Skeletal muscle cell (primary cell): ENCODE results near the gene PIGZ.
"Not testable (repeated sequence)": the region's sequence is repeated elsewhere in the genome, so short reads cannot be mapped to it uniquely, and the experiment has no call there.

Experiments used
- DNase-seq: peaks from one replicate; pipeline ENCODE4 v3.0.0-alpha.2; 2010; ENCODE audit warnings: low read depth
- H3K4me3 ChIP-seq: 2 replicates; pipeline ENCODE4 v1.5.1; 2011; ENCODE audit warnings: low read depth, mild to moderate bottlenecking, control low read depth, low read length, moderate library complexity

The PIGZ gene

DNA sequence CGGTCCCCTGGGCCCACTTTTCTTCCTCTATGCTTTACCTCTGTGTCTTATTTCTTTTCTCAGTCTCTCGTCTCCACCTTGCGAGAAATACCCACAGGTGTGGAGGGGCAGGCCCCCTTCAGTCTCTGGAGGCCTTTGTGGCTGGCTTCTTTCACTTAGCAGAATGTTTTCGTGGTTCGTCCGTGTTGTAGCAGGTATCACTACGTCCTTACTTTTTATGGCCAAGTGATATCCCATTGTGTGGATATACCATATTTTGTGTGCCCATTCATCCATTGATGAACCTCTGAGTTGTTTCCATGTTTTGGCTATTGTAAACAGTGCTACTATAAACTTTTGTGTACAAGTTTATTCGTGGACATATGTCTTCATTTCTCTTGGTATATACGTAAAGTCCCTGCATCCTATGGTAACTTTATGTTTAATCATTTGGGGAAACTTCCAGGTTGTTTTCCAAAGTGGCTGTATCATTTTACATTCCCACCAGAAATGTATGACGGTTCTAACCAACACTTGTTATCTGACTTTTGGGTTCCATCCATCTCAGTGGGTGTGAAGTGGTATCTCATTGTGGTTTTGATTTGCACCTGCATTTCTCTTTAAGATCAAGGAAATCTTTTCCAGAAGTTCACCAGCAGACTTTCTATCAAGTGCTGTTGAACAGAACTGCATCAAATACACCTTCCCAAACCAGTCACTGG lies 5.6 kb downstream of the PIGZ start:
- H3K4me3 ChIP-seq: no peak overlapping the region
- no peak for DNase-seq

DNA sequence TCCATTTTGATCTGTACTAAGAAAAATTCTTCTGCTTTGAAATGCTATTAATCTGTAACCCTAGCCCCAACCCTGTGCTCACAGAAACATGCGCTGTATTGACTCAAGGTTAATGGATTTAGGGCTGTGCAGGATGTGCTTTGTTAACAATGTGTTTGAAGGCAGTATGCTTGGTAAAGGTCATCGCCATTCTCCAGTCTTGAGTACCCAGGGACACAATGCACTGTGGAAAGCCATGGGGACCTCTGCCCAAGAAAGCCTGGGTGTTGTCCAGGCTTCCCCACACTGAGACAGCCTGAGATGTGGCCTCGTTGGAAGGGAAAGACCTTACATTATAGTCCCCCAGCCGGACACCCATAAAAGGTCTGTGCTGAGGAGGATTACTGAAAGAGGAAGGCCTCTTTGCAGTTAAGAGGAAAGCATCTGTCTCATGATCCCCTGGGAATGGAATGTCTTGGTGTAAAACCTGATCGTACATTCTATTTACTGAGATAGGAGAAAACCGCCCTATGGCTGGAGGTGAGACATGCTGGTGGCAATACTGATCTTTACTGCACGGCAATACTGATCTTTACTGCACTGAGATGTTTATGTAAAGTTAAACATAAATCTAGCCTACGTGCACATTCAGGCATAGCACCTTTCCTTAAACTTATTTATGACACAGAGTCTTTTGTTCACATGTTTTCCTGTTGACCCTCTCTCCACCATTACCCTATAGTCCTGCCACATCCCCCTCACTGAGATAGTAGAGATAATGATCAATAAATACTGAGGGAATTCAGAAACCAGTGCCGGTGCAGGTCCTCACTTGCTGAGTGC lies 6.3 kb downstream of the PIGZ start:
- no peak overlapping the region for H3K4me3 ChIP-seq
- no peak for DNase-seq

DNA sequence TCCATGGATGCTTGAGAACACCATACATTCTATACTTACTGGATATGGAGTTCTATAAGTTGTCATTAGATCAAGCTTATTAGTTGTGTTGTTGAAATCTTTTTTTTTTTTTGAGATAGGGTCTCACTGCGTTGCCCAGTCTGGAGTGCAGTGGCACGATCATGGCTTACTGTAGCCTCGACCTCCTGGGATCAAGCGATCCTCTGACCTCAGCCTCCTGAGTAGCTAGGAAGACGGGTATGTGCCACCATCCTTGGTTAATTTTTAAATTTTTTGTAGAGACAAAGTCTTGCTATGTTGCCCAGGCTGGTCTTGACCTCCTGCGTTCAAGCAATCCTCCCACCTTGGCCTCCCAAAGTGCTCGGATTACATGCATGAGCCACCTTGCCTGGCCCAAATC lies 13.8 kb downstream of the PIGZ start:
- DNase-seq: no peak
- H3K4me3 ChIP-seq: no peak overlapping the region

DNA sequence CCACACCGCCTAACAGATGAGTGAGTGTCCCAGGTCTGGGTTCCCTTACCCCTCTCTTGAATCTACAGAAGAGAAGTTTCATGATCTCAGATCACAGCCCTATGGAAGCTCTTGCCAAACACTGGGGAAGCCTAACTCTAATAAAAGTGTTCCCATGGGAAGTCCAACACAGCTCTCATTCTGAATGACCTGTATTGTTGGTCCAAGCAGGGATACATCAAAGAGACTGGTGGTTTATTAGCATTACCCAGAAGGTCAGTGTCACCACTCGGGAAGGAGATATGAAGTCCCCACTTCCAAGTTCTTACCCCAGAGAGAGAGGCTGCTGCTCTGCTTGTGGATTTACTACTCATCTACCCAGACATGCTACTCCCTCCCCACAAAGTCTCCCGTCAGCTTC lies 17.3 kb downstream of the PIGZ start:
- no peak overlapping the region for H3K4me3 ChIP-seq
- no peak for DNase-seq

DNA sequence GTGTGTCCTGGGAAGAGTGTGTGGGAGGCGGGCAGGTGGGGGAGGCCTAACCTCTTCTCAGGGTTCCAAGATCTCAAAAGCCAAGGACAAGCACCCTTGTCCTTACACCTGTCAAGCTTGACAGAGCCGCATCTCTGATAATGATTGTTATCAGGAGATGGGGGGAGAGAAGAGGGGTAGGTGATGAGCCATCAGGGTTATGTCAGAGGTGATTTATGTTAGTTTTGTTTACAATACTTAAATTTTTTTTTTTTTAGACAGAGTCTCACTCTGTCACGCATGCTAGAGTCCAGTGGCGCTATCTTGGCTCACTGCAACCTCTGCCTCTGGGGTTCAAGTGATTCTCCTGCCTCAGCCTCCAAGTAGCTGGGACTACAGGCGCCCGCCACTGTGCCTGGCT lies 18.9 kb downstream of the PIGZ start:
- DNase-seq: no peak
- no peak overlapping the region for H3K4me3 ChIP-seq

DNA sequence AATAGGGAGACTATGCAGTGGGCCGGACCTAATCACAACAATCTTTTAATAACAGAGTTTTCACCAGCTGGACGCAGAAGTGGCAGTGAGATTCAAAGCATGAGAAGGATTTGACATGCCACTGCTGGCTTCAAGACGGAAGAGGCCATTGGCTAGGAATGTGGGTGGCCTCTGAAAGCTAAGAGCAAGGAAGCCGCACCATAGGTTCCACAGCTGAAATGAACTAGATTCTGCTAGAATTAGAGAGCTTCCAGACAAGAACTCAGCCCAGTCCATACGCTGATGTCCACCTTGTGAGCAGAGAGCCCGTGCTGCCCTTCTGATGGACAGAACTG lies 19.4 kb downstream of the PIGZ start:
- no peak overlapping the region for H3K4me3 ChIP-seq
- DNase-seq: no peak

DNA sequence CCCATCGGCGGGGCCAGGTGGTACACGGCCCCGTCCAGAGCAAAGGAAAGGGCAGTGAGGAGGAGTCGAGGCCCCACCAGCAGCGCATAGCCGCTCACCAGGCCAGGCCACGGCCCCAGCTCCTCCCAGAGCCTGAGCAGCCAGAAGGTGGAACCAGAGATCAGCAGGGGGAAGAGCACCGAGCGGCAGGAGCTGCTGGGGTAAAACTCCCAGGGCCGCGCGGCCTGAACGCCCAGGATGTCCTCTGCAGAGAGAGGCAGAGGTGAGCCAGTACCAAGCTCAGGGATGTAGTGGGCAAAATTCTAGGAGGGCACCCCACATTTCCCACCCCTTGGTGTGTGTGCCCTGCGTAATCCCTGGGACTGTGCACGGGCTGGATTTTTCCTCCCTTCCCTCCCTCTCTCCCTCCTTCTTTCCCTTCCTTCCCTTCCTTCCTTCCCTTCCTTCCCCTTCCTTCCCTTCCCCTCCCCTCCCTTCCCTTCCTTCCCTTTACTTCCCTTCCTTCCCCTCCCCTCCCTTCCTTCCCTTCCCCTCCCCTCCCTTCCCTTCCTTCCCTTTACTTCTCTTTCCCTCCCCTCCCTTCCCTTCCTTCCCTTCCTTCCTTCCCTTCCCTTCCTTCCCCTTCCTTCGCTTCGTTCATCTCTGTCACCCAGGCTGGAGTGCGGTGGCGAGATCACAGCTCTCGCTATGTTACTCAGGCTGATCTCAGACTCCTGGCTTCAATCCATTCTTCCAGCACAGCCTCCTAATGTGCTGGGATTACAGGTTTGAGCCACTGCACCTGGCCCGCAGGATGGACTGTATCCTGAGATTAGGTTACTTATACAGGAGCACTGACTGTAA lies 20.0 kb downstream of the PIGZ start:
- no peak overlapping the region for H3K4me3 ChIP-seq
- no peak for DNase-seq

DNA sequence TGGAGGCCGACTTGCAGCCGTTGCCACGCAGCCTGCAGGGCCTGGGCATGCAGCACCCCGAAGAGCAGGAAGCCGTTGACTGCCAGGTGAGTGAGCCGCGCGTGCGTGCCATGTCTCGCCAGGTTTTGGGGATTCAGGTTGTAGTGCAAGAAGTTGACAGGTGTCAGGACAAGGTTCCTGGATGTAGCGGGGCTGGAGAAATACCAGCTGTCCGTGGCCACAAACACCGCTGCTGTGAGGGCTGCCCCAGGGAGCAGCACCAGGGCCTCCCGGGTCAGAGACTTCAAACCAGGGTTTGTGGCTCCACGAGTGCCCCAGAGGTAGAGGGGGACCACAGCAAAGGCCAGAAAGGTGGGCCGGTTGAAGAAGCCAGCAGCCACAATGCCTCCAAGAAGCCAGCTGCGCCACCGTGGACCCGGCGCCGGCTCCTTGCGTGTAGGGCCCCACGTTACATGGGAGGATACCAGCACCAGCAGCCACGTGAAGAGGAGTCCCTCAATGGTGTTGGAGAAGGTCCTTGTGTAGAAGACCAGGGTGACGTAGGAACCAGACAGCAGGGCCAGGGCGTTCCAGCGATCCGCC lies 20.7 kb downstream of the PIGZ start:
- no peak overlapping the region for H3K4me3 ChIP-seq
- DNase-seq: no peak

DNA sequence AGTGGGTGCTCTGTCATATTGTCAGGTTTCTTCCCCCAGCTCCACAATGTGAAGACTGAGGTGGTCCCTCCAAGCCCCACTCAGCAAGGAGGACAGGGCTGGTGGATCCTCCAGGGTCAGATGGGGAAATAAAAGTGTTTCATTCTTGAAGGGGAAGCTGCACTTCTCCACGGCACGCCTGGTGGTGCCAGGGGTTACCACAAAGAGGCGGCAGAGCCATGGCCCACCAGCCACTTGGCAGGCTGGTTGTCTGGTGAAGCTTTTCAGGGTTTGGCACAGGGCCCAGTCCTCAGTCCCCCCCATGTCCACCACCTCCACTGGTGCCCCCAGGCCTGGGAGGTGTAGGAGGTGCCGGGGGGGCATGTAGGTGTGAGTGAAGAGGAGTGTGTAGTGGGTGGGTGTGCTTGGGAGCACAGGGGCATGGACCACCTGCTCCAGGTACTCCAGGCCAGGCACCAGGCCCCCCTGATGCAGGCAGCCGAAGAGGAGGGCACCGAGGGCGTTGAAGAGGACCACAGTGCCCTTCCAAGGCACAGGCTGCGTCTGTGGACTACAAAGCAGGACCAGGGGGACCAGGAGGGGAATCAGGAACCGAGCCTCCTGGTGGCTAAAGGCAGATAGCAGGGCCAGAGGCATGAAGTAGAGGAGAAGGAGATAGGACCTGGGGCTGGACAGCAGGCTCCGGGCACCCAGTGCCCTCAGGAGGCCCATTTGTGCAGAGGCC lies 21.3 kb downstream of the PIGZ start:
- no peak for DNase-seq
- H3K4me3 ChIP-seq: no peak overlapping the region

DNA sequence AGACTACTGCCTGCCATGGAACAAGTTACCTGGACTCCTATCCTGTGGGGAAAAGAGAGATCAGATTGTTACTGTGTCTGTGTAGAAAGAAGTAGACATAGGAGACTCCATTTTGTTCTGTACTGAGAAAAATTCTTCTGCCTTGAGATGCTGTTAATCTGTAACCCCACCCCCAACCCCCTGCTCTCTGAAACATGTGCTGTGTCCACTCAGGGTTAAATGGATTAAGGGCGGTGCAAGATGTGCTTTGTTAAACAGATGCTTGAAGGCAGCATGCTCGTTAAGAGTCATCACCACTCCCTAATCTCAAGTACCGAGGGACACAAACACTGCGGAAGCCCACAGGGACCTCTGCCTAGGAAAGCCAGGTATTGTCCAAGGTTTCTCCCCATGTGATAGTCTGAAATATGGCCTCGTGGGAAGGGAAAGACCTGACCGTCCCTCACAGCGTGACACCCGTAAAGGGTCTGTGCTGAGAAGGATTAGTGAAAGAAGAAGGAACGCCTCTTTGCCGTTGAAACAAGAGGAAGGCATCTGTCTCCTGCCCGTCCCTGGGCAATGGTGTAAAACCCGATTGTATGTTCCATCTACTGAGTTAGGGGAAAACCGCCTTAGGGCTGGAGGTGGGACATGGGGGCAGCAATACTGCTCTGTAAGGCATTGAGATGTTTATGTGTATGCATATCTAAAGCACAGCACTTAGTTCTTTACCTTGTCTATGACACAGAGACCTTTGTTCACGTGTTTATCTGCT lies 24.4 kb downstream of the PIGZ start:
- not testable (repeated sequence) for DNase-seq

DNA sequence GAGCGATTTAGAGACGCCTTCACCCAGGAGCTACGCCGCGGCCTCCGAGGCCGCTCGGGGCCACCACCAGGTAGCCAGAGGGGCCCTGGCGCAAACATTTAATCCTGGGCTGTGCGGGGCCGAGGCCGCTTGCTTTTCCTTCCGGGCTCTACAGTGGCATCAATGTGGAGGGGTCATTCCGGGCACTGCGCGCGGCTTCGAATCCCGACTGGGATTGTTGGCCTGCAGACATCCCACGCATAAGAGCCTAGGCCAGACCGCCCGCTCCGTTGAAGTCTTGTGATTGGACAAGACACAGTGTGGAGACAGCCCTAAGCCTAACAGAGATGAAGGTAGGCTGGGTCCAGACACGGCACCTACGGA lies 25.7 kb downstream of the PIGZ start:
- peak overlapping the region; percentile 88 for H3K4me3 ChIP-seq
- DNase-seq: peak; percentile 19

More for the DNA sequence above, 24.4 kb downstream of the PIGZ start:
- not testable (repeated sequence) for H3K4me3 ChIP-seq

DNA sequence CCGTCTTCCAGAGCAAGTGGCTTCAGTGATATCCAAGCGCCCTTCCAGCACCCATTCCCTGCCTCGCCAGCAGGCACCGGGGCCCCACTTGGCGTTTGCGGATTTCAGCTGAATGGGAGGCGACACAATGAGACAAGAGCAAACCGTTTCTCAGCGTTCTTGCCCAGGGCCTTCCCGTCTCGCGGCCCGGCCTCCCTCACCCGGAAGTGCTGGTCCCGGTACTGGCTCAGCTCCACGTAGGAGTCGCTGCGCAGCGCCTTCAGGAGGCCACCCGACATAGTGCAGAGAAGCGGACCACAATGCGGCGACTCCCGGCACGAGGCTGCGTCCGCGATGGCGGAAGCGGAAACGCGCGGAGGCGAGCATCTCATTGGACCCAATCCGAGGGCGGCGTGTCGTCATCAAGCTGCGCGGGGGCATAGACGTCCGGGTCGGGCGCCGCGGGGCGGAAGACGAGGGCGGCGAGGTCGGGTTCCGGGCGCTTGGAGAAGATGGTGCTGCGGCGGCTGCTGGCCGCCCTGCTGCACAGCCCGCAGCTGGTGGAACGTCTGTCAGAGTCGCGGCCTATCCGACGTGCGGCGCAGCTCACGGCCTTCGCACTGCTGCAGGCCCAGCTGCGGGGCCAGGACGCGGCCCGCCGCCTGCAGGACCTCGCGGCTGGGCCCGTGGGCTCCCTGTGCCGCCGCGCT lies 26.3 kb downstream of the PIGZ start, which contains the start of gene NCBP2:
TSS of gene NCBP2 (minus strand) at position 303 of the 689 bp plus-strand sequence. CDS start at position 278, 25 bp downstream.
- H3K4me3 ChIP-seq: peak within 1 kb of the TSS; percentile 88
- peak; percentile 95 for DNase-seq

DNA sequence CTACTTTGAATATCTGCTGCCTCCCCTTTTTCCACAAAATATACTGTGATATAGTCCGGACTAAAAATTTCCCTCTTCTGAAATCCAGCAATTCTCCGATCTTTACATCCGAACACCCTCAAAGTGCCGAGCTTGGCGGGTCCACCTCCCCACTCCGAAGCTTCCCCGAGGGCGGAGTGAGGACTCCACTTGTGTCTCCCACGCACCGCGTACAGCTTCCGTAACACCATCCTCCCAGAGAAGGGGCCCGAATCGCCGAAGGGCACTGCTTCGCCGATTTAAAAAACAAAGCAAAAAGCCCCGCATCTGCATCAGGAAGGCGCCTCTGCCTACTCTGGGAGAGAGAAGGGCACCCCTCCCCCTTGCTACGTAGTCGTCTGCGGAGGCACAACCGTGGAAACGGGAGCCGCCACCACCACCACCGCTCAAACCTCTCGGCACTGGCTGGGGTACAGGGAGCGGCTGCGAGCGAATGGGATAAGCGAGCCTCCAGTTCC lies 26.9 kb downstream of the PIGZ start:
- peak overlapping the region; percentile 88 for H3K4me3 ChIP-seq
- DNase-seq: peak; percentile 17

DNA sequence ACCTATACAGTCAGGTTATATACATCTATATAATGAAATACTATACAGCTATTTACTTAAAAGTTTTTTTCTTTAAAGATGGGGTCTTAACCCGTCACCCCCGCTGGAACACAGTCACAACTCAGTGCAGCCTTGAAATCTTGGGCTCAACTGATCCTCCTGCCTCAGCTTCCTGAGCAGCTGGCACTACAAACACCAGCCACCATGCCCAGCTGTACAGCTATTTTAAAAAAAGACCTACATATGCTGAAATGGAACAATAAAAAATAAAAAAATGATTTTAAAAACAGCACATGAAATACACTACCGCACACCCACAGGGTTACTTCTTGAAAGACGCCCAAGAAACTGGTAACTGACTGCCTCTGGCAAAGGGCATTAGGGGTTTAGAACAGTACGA lies 30.1 kb downstream of the PIGZ start:
- no peak overlapping the region for H3K4me3 ChIP-seq
- DNase-seq: no peak

DNA sequence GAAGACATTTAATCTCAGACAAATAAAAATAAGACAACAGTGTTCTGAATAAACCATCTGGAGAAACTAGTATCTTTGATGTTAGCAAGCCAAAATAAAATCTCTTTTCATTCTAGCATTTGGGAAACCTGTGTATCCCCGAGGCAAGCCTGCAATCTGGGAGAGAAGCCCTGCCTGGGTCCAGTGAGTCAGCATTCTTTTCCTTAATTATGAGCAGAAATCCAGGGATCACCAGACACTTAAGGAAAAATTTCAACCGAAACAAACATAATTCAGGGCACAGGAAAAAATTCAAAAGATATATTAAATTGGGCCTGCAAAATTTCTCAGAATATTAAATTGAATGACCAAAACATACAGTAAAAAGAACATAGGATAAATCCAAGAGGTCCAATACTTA lies 30.5 kb downstream of the PIGZ start:
- no peak overlapping the region for H3K4me3 ChIP-seq
- DNase-seq: no peak

DNA sequence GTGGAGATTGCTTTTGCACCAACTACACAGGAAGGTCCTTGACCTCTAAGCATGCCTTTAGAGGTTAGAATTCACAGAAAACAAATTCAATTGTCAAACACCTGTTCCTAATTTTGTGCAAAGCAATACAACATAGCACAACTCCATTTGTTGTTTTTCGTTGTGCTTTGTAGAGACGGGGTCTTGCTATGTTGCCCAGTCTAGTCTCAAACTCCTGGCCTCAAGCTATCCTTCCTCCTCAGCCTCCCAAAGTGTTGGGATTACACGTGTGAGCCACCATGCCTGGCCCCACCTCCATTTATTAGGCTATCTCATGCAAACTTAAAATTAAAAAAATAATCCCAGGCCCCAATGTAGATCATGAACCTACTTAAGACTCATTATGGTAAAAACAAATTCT lies 32.3 kb downstream of the PIGZ start:
- H3K4me3 ChIP-seq: no peak overlapping the region

DNA sequence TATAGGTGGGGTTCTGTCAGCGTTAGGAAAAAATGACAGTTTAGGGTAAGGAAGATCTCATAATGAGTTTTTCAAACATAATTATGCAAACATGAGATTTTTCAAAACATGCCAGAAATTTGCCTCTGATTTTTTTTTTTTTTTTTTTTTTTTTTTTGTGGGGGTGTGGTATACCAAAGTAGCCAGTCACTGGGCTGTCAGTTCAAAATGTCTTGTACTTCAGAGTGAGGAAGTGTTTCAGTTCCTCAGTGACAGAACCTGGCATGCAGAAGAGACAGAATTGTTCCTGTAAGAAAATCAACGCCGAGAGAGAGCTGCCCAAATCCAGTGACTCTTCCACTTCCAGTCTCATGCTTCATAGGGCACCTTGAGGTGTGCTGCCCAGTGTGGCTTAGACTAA lies 36.0 kb downstream of the PIGZ start:
- no peak for DNase-seq
- no peak overlapping the region for H3K4me3 ChIP-seq

More for the DNA sequence above, 32.3 kb downstream of the PIGZ start:
- no peak for DNase-seq
